Peyer's patch (tissue), 4 donors: ENCODE results near the gene ITPR1.

Experiments
- CTCF ChIP-seq, 6 experiments: fragments of 450-650 bp in 4 of 6; fragments of 200-600 bp in 2 of 6; sonication (generic) in 1 of 6; IDR thresholded peaks; one replicate each; pipeline ENCODE4 v1.5.1; 2017 to 2019; ENCODE audit warnings: antibody characterized with exemption in 6 of 6, mild to moderate bottlenecking in 3 of 6, moderate library complexity in 1 of 6
- POLR2A ChIP-seq, 2 donors: fragments of 450-650 bp; IDR thresholded peaks; one replicate each; pipeline ENCODE4 v1.5.1; 2017; ENCODE audit warnings: antibody characterized with exemption in 2 of 2, mild to moderate bottlenecking in 2 of 2, moderate library complexity in 2 of 2

GRCh38 chr3:4534906-4535305 is 41.8 kb downstream of the ITPR1 start:
- TF ChIP-seq CTCF (IDR thresholded peaks at IDR 0.05) (no peak), POLR2A (IDR thresholded peaks at IDR 0.05) (no peak)
